ENCODE measurements around the gene HNRNPH3.
A peak's percentile ranks its signal among the peaks of the same experiment; 100 is the strongest.

The HNRNPH3 gene

GRCh38 chr10:68332259-68333057 is 594 bp downstream of the HNRNPH3 start, which contains the start of gene PBLD:
PBLD (minus strand) TSS chr10:68332928; CDS start chr10:68306844, 26,084 bp downstream.
- peak; percentile 88 for DNase-seq

GRCh38 chr10:68333058-68333395 is 1.2 kb downstream of the HNRNPH3 start:
- no peak for DNase-seq

DNA sequence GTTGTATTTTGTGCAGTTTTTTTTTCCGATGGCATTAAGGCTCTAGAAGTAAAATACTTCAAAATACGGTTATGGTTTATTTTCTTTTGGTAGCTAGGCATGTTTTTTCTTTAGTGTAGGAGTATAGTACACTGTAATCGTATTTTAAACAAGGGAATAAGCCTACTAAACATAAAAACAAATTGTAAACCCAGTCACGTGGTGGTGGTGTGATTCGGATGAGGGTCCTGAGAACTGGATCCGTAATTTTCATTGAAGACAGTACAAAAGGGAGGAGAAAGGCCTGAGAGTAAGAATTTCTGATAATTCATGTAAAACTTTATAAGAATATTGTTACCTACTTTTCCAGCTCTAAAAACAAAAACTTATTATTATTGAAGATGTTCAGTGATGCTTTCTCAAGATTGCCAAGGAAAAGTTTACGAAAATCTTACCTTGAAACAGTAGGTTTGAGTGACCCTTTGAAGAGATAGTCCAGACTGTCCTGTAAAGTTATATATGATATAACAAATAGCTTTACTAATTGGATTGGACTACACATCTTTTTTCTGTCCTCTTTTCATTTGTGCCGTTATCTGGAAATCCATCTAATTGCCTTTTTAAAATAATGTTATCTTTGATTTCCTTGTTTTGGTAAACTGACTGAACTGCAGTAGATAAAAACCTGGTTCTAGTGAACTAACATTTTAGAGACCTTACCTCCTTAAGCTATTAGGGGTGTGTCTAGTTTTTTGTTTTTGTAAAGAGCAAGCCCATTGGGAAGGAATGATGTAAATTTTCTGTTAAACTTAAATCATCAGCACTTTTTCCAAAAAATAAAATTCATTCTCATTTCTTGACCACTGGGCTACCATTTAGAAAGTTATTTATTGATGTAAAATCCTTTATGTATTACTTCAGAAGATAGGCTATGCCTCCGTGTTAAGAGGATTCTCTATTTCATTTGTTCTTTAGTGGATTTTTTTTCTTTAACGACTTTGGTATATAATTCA is 1.9 kb downstream of the HNRNPH3 start:
- no peak for DNase-seq

GRCh38 chr10:68334672-68335467 is 3.0 kb downstream of the HNRNPH3 start:
- no peak for DNase-seq

DNA sequence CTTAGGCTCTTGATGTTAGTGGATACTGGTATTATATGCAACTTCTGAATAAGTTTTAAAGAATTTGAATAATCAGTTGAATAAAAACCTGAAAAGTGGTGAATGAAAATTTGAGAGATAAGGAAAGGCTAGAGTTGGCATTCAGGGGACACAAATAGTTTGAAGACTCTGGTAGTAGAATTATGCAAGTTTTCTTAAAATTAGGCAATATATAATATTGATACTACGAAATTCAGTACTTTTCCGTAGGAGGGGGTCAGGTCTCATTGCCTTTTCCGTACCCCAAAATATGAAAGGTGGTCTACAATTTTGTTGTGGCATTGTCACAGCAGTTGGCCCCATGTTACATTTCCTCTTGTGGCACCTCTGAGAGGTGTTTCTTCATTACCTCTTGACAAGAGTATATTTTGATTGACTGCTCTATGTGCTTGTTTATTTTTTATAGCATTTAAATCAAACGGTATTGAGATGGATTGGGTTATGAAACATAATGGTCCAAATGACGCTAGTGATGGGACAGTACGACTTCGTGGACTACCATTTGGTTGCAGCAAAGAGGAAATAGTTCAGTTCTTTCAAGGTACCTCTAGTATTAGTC is 5.0 kb downstream of the HNRNPH3 start:
- no peak for DNase-seq

- DNase-seq = no peak
These were observed 8.7 kb downstream of the HNRNPH3 start for GRCh38 chr10:68340358-68341080.

GRCh38 chr10:68342909-68343516 is 11.1 kb downstream of the HNRNPH3 start:
- peak; percentile 36 for DNase-seq

DNA sequence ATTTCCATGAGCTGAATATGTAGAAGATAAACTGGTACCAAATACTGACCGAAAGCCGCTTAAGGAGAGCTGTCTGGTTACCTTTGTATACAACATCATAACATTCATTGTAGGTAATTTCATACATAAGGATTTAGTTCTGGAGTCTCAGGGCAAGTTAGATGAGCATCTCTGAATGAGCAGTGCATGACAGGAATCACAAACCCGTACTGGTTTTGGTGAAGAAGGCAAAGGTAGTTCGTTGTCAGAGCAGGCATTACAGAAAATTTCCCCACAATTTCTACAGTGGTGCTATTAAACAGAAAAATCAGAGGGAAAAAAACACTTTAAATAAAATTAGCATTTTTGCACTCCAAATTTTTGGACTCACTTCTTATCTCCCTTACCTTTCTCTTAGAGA is 13.8 kb downstream of the HNRNPH3 start:
- DNase-seq = no peak

DNA sequence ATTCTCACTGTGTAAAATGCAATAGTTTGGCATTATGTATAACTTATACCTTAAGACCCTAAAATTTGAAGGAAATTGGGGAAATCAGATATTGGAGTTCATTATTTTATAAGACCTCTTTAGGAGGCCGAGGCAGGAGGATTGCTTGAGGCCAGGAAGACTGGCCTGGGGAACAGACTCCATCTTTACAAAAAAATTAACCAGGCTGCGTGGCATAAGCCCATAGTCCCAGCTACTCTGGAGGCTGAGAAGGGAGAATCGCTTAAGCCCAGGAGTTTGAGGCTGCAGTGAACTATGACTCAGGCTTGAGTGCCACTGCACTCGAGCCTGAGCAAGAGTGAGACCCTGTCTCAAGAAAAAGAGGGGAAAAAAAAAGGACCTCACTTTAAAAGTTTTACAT is 14.9 kb downstream of the HNRNPH3 start:
- DNase-seq = no peak

- peak; percentile 77 for DNase-seq
These were observed 16.4 kb downstream of the HNRNPH3 start for GRCh38 chr10:68348265-68348741.

GRCh38 chr10:68353537-68353936 is 21.7 kb downstream of the HNRNPH3 start:
- DNase-seq = no peak

- no peak for DNase-seq
These were observed 27.3 kb downstream of the HNRNPH3 start for GRCh38 chr10:68359189-68359588.

DNA sequence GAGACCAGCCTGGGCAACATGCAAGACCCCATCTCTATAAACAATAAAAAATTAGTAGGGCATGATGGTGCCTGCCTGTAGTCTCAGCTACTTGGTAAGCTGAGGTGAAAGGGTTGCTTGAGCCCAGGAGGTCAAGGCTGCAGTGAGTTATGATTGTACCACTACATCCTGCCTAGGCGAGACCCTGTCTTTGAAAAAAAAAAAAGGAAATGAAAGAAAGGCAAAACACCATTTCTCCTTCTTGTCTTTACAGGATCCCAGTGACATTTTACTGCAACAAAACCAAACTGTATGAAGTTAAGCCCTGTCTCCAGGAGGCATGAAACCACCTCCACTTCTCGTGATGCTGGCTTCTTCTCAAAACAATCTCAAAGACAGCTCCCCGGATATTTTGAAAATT is 30.7 kb downstream of the HNRNPH3 start:
- no peak for DNase-seq

DNA sequence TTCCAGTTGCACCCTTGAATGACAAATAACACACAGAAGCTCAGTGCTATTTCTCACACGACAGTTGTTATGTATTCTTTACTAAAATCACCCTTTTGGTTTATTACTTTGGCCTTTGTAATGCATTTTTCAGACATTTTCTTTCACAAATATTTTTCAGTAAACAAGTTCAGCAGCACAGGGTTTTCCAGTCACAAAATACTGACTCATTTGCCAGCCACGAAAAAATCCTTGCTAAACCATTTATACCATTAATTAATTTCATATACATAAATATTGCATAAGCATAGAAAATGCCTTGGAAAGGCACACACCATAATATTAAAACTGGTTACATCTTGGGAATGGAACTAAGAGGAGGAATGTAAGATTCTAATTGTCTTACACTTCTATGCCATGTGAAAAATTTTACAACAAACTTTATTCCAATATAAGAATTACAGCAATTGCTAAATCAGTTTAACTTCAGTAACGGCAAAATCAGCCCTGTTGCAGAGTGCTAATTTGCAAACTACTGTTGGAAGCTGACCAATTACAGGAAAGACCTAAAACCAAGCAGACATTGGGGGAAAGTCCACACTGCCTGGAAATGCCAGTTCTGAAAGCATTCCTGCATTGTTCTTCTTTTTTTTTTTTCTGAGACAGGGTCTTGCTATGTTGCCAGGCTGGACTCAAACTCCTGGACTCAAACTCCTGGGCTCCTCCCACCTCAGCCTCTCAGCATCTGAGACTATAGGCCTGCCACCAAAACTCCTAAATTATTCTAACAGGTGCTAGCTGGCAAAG is 32.4 kb downstream of the HNRNPH3 start:
- no peak for DNase-seq

DNA sequence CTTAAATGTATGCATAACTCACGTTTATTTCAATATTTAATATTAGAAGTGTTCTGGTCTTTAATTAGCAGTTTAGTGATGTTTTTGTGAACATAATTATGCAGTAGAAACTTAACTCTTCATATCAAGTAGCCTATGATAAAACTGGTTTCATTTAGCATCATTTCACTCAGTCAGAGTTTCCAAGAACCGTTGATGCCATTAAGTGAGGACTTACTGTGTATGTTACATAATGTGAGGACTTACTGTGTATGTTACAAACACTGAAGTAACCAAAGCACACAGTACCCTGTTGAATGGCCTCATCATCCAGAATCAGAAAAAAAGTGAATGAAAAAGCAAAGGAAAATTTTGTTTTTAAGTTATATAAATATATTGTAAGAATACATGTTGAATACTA is 33.7 kb downstream of the HNRNPH3 start:
- DNase-seq = no peak

DNA sequence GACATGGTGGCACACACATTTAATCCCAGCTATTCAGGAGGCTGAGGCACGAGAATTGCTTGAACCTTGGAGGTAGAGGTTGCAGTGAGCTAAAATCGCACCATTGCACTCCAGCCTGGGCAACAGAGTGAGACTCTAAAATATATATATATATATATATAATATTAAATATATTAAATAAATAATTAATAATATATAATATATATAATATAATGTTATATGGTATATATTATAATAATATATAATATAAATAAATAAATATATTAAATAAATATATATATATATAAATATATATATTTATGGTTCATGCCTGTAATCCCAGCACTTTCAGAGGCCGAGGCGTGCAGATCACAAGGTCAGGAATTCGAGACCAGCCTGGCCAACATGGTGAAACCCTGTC is 34.7 kb downstream of the HNRNPH3 start:
- no peak for DNase-seq

DNA sequence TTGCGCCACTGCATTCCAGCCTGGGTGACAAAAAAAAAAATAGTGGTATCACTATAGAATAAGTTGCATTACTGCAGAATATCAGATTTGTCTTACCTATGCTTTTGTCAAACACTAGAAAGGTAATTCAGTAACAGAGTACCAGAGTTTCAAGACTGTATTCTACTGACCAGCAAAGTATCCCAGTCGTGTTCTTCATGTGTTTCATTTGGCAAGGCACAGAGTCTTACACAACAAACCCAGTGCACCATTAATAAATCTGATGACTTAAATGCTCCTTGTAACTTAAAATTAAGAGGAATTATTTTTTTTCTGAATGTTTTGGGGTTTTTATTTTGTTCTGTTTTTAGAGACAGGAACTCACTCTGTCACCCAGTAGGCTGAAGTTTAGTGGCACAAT is 35.3 kb downstream of the HNRNPH3 start:
- no peak for DNase-seq

DNA sequence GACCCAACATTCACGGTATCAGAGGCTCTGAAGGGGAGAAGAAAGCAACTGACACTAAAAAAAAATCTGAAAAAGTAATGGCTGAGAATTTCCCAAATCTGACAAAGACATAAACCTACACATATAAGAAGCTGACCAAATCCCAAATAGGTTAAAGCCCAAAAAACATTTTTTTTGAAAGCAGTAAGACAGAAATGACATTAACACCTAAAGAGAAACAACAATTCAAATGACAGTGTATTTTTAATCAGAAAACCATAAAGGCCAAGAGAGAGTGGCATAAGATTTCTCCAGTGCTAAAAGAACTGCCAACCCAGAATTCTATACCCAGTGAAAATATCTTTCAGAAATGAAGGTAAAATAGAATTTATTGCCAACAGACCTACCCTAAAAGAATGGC is 39.7 kb downstream of the HNRNPH3 start:
- DNase-seq = no peak

GRCh38 chr10:68385740-68386139 is 53.9 kb downstream of the HNRNPH3 start:
- DNase-seq = no peak
